Peyer's patch (tissue), 4 donors: ENCODE results near the gene DNAH8.

Experiments
- CTCF ChIP-seq, 6 experiments: fragments of 450-650 bp in 4 of 6; fragments of 200-600 bp in 2 of 6; sonication (generic) in 1 of 6; IDR thresholded peaks; one replicate each; pipeline ENCODE4 v1.5.1; 2017 to 2019; ENCODE audit warnings: antibody characterized with exemption in 6 of 6, mild to moderate bottlenecking in 3 of 6, moderate library complexity in 1 of 6
- POLR2A ChIP-seq, 2 donors: fragments of 450-650 bp; IDR thresholded peaks; one replicate each; pipeline ENCODE4 v1.5.1; 2017; ENCODE audit warnings: antibody characterized with exemption in 2 of 2, mild to moderate bottlenecking in 2 of 2, moderate library complexity in 2 of 2

GRCh38 chr6:38837101-38837500, 122.0 kb downstream of the DNAH8 start:
- TF ChIP-seq POLR2A (IDR thresholded peaks at IDR 0.05), result no peak
- TF ChIP-seq CTCF (IDR thresholded peaks at IDR 0.05), result no peak
